ENCODE measurements around the gene SOX10.

SOX10 gene

GRCh38 chr22:37942133-37942532 is 42.2 kb downstream of the SOX10 start:
- no peak for DNase-seq (ENCODE audit: low spot score)
- TF ChIP-seq CTCF (IDR thresholded peaks at IDR 0.05; ENCODE audit: extremely low read depth, insufficient read depth, missing control alignments) = no peak
- in situ Hi-C loops (cut with MboI; ENCODE audit: low pct_unique_long_range_greater_than_20kb, low sequenced_read_pairs, unreplicated experiment) = no loop called here

- in situ Hi-C loops (cut with MboI; ENCODE audit: low pct_unique_long_range_greater_than_20kb, low sequenced_read_pairs, unreplicated experiment) = no loop called here
- no peak for TF ChIP-seq CTCF (IDR thresholded peaks at IDR 0.05; ENCODE audit: extremely low read depth, insufficient read depth, missing control alignments)
- no peak for DNase-seq (ENCODE audit: low spot score)
These were observed 43.5 kb downstream of the SOX10 start for GRCh38 chr22:37940698-37941376.

- peak; percentile 99 for TF ChIP-seq CTCF (IDR thresholded peaks at IDR 0.05; ENCODE audit: extremely low read depth, insufficient read depth, missing control alignments)
- peak; percentile 92 for DNase-seq (ENCODE audit: low spot score)
- in situ Hi-C loops (cut with MboI; ENCODE audit: low pct_unique_long_range_greater_than_20kb, low sequenced_read_pairs, unreplicated experiment) = no loop called here
These were observed 50.5 kb downstream of the SOX10 start for GRCh38 chr22:37933711-37934376.

DNA sequence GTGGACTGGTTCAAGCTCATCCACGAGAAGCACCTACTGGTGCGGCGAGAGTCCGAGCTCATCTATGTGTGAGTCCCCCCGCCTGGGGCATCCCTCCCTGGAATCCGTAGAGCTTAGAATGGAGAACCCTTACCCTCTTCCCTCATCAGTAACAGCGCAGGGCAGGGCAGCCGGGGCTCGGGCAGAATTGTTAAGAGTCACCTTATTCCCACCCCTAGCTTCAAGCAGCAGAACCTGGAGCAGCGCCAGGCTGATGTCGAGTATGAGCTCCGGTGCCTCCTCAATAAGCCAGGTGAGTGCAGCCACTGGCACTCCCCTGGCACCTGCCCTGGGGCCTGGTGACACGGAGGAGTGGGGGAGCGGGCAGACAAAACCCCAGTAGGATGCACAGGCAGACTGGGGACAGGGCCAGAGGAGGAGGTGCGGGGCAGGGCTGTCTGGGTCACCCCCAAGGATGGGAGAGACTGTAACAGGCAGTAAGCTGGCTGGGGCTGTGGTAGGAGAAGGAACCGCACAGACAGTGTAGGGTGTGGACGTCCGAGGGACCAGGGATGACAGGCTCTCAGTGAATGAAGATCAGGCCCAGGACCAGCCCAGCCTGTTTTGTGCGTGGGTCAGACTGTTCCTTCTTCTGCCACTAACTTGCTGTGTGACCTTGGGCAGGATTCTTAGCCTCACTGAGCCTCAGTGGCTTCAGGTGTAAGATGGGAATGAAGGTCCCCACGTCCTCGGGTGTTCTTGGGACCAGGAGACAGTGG is 51.4 kb downstream of the SOX10 start:
- no peak for DNase-seq (ENCODE audit: low spot score)
- in situ Hi-C loops (cut with MboI; ENCODE audit: low pct_unique_long_range_greater_than_20kb, low sequenced_read_pairs, unreplicated experiment) = no loop called here
- no peak for TF ChIP-seq CTCF (IDR thresholded peaks at IDR 0.05; ENCODE audit: extremely low read depth, insufficient read depth, missing control alignments)

DNA sequence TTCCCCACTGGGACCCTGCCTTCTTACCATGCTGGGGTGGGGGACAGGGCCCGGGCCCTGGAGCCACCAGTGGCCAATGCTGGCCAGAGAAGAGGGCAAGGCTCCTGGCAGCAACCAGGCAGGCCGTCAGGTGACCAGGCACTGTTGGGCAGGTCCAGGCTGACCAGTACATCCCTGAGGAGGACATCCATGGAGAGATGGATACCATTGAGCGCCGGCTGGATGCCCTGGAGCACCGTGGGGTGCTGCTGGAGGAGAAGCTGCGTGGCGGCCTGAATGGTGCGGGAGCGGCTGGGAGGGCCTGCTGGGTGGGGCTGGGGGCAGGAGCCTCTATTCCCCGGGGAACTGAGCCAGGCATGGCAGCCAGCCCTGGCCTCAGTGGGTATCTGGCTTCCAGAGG is 52.0 kb downstream of the SOX10 start:
- no peak for DNase-seq (ENCODE audit: low spot score)
- in situ Hi-C loops (cut with MboI; ENCODE audit: low pct_unique_long_range_greater_than_20kb, low sequenced_read_pairs, unreplicated experiment) = no loop called here

More for the DNA sequence above, 52.0 kb downstream of the SOX10 start:
- no peak for TF ChIP-seq CTCF (IDR thresholded peaks at IDR 0.05; ENCODE audit: extremely low read depth, insufficient read depth, missing control alignments)

Measured in GM13977 (cell line).